GM10266 (cell line): ENCODE results near the gene DAPK1.

Source experiments
- DNase-seq: peaks from one replicate; pipeline ENCODE4 v3.0.0; 2012; ENCODE audit errors: extremely low spot score
- CTCF ChIP-seq: IDR thresholded peaks from 2 replicates; pipeline ENCODE4 v1.5.1; 2012; ENCODE audit warnings: mild to moderate bottlenecking, low read depth; ENCODE audit not compliant: control insufficient read depth, insufficient read depth; ENCODE audit errors: missing control alignments

The DAPK1 gene

GRCh38 chr9:87687207-87687606 is 189.5 kb downstream of the DAPK1 start:
- no peak for DNase-seq
- no peak for TF ChIP-seq CTCF

GRCh38 chr9:87694236-87694755 is 196.6 kb downstream of the DAPK1 start:
- no peak for DNase-seq
- no peak for TF ChIP-seq CTCF

GRCh38 chr9:87695523-87695922 is 197.9 kb downstream of the DAPK1 start:
- no peak for TF ChIP-seq CTCF
- no peak for DNase-seq

GRCh38 chr9:87696641-87697040 is 199.0 kb downstream of the DAPK1 start:
- TF ChIP-seq CTCF, result no peak
- DNase-seq, result no peak

GRCh38 chr9:87698069-87698809 is 200.6 kb downstream of the DAPK1 start:
- no peak for DNase-seq
- TF ChIP-seq CTCF, result no peak

- TF ChIP-seq CTCF, result no peak
- no peak for DNase-seq
Measured at GRCh38 chr9:87699835-87700234, 202.2 kb downstream of the DAPK1 start.

GRCh38 chr9:87701491-87701890 is 203.8 kb downstream of the DAPK1 start:
- no peak for DNase-seq
- no peak for TF ChIP-seq CTCF
